SK-N-SH (cell line): ENCODE data around the gene UGCG. TPM values are rescaled to one million over a fixed set of nuclear protein-coding genes. Genes with fewer than 3 reads are reported as not detected.

Experiments used
- CTCF ChIA-PET: fragments of 300-600, 350-600 bp; formaldehyde crosslinking; extraction: SDS; loops from one replicate; lab custom pipeline; 2021; lab: Yijun Ruan, JAX
- POLR2A ChIA-PET: fragments of 350-600 bp; sonication (Branson Sonifier 250); formaldehyde crosslinking; extraction: SDS; loops from one replicate; lab custom pipeline; 2020; ENCODE audit warnings: antibody characterized with exemption, inconsistent platforms; lab: Yijun Ruan, JAX
- DNase-seq: peaks from one replicate; pipeline ENCODE4 v3.0.0; 2012
- H2AFZ ChIP-seq: fragments of 200-600 bp; sonication (generic); 2 replicates; pipeline ENCODE4 v1.8.1; 2016; ENCODE audit warnings: antibody characterized with exemption, mild to moderate bottlenecking, low read depth
- H3F3A ChIP-seq: fragments of 200-600 bp; sonication (generic); replicated peaks from 2 replicates; pipeline ENCODE3; 2016; ENCODE audit warnings: antibody characterized with exemption, mild to moderate bottlenecking; ENCODE audit not compliant: insufficient read depth
- H3K27ac ChIP-seq, 2 experiments: fragments of 200-500 bp in 1 of 2; fragments of 200-600 bp in 1 of 2; sonication (Bioruptor generic) in 1 of 2; sonication (generic), shearing (Covaris generic) in 1 of 2; 2 replicates each; pipeline versions ENCODE4 v1.5.1 to v1.6.1; 2014 to 2016; ENCODE audit warnings: low read depth in 2 of 2, inconsistent platforms in 1 of 2, low read length in 1 of 2, mild to moderate bottlenecking in 1 of 2, mixed read lengths in 1 of 2
- H3K27me3 ChIP-seq: fragments of 200-600 bp; sonication (generic), shearing (Covaris generic); 2 replicates; pipeline ENCODE4 v1.6.1; 2016; ENCODE audit warnings: mixed run types; ENCODE audit not compliant: insufficient read depth
- H3K36me3 ChIP-seq, 2 experiments: fragments of 200-500 bp in 1 of 2; fragments of 200-600 bp in 1 of 2; sonication (Bioruptor generic) in 1 of 2; sonication (generic) in 1 of 2; replicated peaks in 1 of 2; 2 replicates each; pipeline versions ENCODE3 to v1.5.1; 2014 to 2016; ENCODE audit warnings: low read length in 1 of 2, mild to moderate bottlenecking in 1 of 2; ENCODE audit not compliant: insufficient read depth in 2 of 2, control insufficient read depth in 1 of 2
- H3K4me1 ChIP-seq, 2 experiments: fragments of 200-500 bp in 1 of 2; fragments of 200-600 bp in 1 of 2; sonication (Bioruptor generic) in 1 of 2; sonication (generic), shearing (Covaris generic) in 1 of 2; 2 replicates each; pipeline versions ENCODE4 v1.5.1 to v1.6.1; 2014 to 2016; ENCODE audit warnings: low read depth in 1 of 2, low read length in 1 of 2, mixed run types in 1 of 2; ENCODE audit not compliant: insufficient read depth in 2 of 2, control insufficient read depth in 1 of 2
- H3K4me2 ChIP-seq: fragments of 200-600 bp; sonication (generic), shearing (Covaris generic); 2 replicates; pipeline ENCODE4 v1.6.1; 2017; ENCODE audit warnings: mixed run types
- H3K4me3 ChIP-seq, 2 experiments: fragments of 200-500 bp in 1 of 2; fragments of 200-600 bp in 1 of 2; sonication (Bioruptor generic) in 1 of 2; sonication (generic), shearing (Covaris generic) in 1 of 2; 2 replicates each; pipeline versions ENCODE4 v1.5.1 to v1.8.1; 2014 to 2016; ENCODE audit warnings: low read depth in 2 of 2, inconsistent platforms in 1 of 2, low read length in 1 of 2, mild to moderate bottlenecking in 1 of 2, mixed read lengths in 1 of 2, moderate library complexity in 1 of 2
- H3K79me2 ChIP-seq: fragments of 200-600 bp; sonication (generic); 2 replicates; pipeline ENCODE4 v1.8.1; 2017; ENCODE audit warnings: mild to moderate bottlenecking; ENCODE audit not compliant: insufficient read depth
- H3K9ac ChIP-seq: fragments of 200-600 bp; sonication (generic); 2 replicates; pipeline ENCODE4 v1.6.1; 2017; ENCODE audit warnings: mixed run types
- H3K9me2 ChIP-seq: fragments of 200-600 bp; sonication (generic); 2 replicates; pipeline ENCODE4 v1.6.1; 2017; ENCODE audit warnings: mixed run types
- H3K9me3 ChIP-seq: fragments of 200-600 bp; sonication (generic); 2 replicates; pipeline ENCODE4 v1.6.1; 2017; ENCODE audit warnings: mixed run types, mild to moderate bottlenecking, moderate library complexity
- H4K20me1 ChIP-seq: fragments of 200-600 bp; sonication (generic); 2 replicates; pipeline ENCODE4 v1.6.1; 2017; ENCODE audit warnings: mild to moderate bottlenecking, mixed run types; ENCODE audit not compliant: insufficient read depth
- CHD2 ChIP-seq: fragments of 150-350 bp; IDR thresholded peaks from 2 replicates; pipeline ENCODE4 v1.6.1; 2018; ENCODE audit warnings: low read length; ENCODE audit not compliant: partially characterized antibody
- CTCF ChIP-seq: fragments of 200-600 bp; sonication (generic); IDR thresholded peaks from 2 replicates; pipeline ENCODE4 v1.6.1; 2017; ENCODE audit warnings: antibody characterized with exemption, mild to moderate bottlenecking, moderate library complexity
- EZH2phosphoT487 ChIP-seq: fragments of 200-600 bp; sonication (generic); IDR thresholded peaks from 2 replicates; pipeline ENCODE4 v1.6.1; 2017; ENCODE audit warnings: low read depth, mixed run types, mild to moderate bottlenecking, antibody characterized with exemption, moderate library complexity, borderline replicate concordance
- JUND ChIP-seq: IDR thresholded peaks from 2 replicates; pipeline ENCODE4 v1.4.0; 2012
- MEF2A ChIP-seq: IDR thresholded peaks from 2 replicates; pipeline ENCODE4 v1.4.0; 2012; ENCODE audit warnings: low read depth, borderline replicate concordance
- MXI1 ChIP-seq: IDR thresholded peaks from 2 replicates; pipeline ENCODE4 v1.6.1; 2012; ENCODE audit warnings: mild to moderate bottlenecking, low read depth, low read length, improper control_type of control experiment
- NFIC ChIP-seq: IDR thresholded peaks from 2 replicates; pipeline ENCODE4 v1.4.0; 2012; ENCODE audit warnings: borderline replicate concordance
- NRF1 ChIP-seq: IDR thresholded peaks from 2 replicates; pipeline ENCODE4 v1.6.1; 2012; ENCODE audit warnings: low read depth, mild to moderate bottlenecking, low read length
- POLR2AphosphoS5 ChIP-seq: IDR thresholded peaks from 2 replicates; pipeline ENCODE4 v1.6.1; 2012; ENCODE audit warnings: low read depth, low read length
- RFX5 ChIP-seq: IDR thresholded peaks from 2 replicates; pipeline ENCODE4 v1.6.1; 2012; ENCODE audit warnings: mild to moderate bottlenecking, improper control_type of control experiment, low read length
- SIN3A ChIP-seq: IDR thresholded peaks from 2 replicates; pipeline ENCODE4 v1.6.1; 2012; ENCODE audit warnings: low read depth, mild to moderate bottlenecking, low read length, moderate library complexity, borderline replicate concordance
- TAF1 ChIP-seq: IDR thresholded peaks from 2 replicates; pipeline ENCODE4 v1.6.1; 2012; ENCODE audit warnings: low read depth, mild to moderate bottlenecking, low read length, moderate library complexity, borderline replicate concordance
- TEAD4 ChIP-seq: IDR thresholded peaks from 2 replicates; pipeline ENCODE4 v1.4.0; 2012; ENCODE audit warnings: mild to moderate bottlenecking, borderline replicate concordance; ENCODE audit not compliant: insufficient read depth
- USF1 ChIP-seq: IDR thresholded peaks from 2 replicates; pipeline ENCODE4 v1.4.0; 2012; ENCODE audit warnings: low read depth, borderline replicate concordance
- USF2 ChIP-seq: fragments of 150-350 bp; IDR thresholded peaks from 2 replicates; pipeline ENCODE4 v1.6.1; 2017; ENCODE audit warnings: antibody characterized with exemption, low read length, low read depth, borderline replicate concordance
- YY1 ChIP-seq: IDR thresholded peaks from 2 replicates; pipeline ENCODE4 v1.4.0; 2012; ENCODE audit warnings: low read depth, mild to moderate bottlenecking
- ZBTB33 ChIP-seq: IDR thresholded peaks from 2 replicates; pipeline ENCODE4 v1.4.0; 2012; ENCODE audit warnings: low read depth, borderline replicate concordance
- WGBS: methylation state at CpG from one replicate; pipeline ENCODE4 v1.1.6; 2017; ENCODE audit warnings: low lambda C conversion rate; 5-methylcytosine and 5-hydroxymethylcytosine counted together
- polyA plus RNA-seq, 3 experiments: library from polyadenylated mRNA; depleted of rRNA; stranded (reverse); fragments of >200 nt; gene quantifications; 2 replicates each; pipeline ENCODE4 v1.2.3, GENCODE V29; 2012

Gene UGCG
- polyA plus RNA-seq, 1 of the 3 experiments (the other 2 are of a cell fraction), result 20.0 TPM

GRCh38 chr9:111915425-111915758, 18.8 kb downstream of the UGCG start:
- TF ChIP-seq TAF1 (no peak), CTCF (no peak), MEF2A (no peak), USF2 (no peak), USF1 (no peak), SIN3A (no peak), MXI1 (no peak), EZH2phosphoT487 (no peak), NRF1 (no peak), TEAD4 (no peak), CHD2 (no peak), RFX5 (no peak), POLR2AphosphoS5 (no peak), JUND (no peak), NFIC (no peak), YY1 (no peak), ZBTB33 (no peak)
- POLR2A ChIA-PET, result no interaction called here
- Histone ChIP-seq H3F3A (peaks cover under 1% of the 10 kb centered on the region), H3K9ac (no peak overlapping the region), H3K4me2 (no peak overlapping the region), H3K27me3 (no peaks in the 10 kb centered on the region), H3K4me1 (no peaks in the 10 kb centered on the region; a peak in 1 of 4 replicates), H2AFZ (no peak overlapping the region), H3K4me3 (no peak overlapping the region), H3K36me3 (peaks cover 8 to 31% of the 10 kb centered on the region in 2 experiments), H3K27ac (no peak overlapping the region), H3K9me3 (no peaks in the 10 kb centered on the region), H3K79me2 (peaks cover 98% of the 10 kb centered on the region), H4K20me1 (peaks cover 55% of the 10 kb centered on the region), H3K9me2 (no peaks in the 10 kb centered on the region)
- WGBS, result 96% methylated on average over 3 of the region's 3 CpGs
- CTCF ChIA-PET, result interaction anchor here (0.7 to 1.5 kb wide), 4 partner anchors 11 to 1970 kb away, joined by 3 to 5 read pairs (median 3); no protein-coding TSS in a partner anchor
- no peak for DNase-seq
